ENCODE results near the gene DAPP1. TPM values are rescaled to one million over a fixed set of nuclear protein-coding genes. Genes with fewer than 3 reads are reported as not detected.
A peak's percentile ranks its signal among the peaks of the same experiment; 100 is the strongest.
"Not testable (repeated sequence)": the region's sequence is repeated elsewhere in the genome, so short reads cannot be mapped to it uniquely, and the experiment has no call there.

DAPP1 gene
- 209 TPM for total RNA-seq (2013)
- 100 to 1,000 TPM in 1 of 3 donors, 10 to 100 TPM in 2; 63.1 to 125 (median 87.2) TPM for polyA plus RNA-seq
- polyA minus RNA-seq: 93.8 and 116 TPM in 2 replicates
- 23.2 to 91.9 (median 61.0) reads per million in 11 experiments for total RNA-seq

DNA sequence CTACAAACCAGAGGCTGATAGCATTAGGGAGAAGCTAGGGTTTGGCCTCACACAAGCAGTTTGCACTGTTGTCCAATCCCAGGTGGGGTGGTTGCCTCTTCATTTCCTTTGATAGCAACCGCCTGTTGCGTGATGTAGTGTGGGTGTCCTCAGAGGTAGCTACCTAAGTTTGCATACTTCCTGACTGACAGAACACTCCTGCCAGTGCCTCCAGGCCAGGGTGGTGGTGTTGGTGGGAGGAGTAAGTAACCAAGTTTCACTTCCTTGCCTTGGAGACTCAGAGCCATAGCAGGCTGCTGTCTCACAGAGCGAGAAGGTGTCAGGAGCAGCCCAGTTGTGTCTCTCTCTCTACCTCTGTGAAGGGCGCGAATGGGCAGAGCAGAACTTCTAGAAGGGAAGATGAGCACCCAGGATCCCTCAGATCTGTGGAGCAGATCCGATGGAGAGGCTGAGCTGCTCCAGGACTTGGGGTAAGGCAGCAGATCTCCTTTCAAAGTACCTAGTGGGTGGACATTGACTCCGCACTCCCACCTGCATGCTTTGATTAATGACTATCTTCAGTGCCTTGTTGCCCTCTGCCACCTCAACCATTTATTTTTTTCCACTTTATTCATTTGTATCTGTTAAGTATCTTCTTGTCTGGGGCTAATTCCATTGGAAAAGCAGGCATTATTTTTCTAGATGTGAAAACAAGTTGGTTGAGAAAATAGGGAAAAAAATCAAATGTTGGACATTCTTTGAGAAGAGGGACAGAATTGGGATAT lies at the start of gene DAPP1:
TSS of gene DAPP1 (plus strand) at position 283 of the 764 bp plus-strand sequence. CDS start at position 370, 87 bp downstream.
- peak within 1 kb of the TSS; percentile 79 to 99 (median 90) for H3K4me3 ChIP-seq (replicated peaks in 1 of 3; ENCODE audit: low read depth in 2 of 3, low read length in 3 of 3)
- peak within 1 kb of the TSS; percentile 85 to 94 for H3K27ac ChIP-seq (ENCODE audit: low read depth in 1 of 2, low read length in 2 of 2)
- H3K9me3 ChIP-seq (replicated peaks in 1 of 2; ENCODE audit: control insufficient read depth in 1 of 2, insufficient read depth in 1 of 2, low read length in 2 of 2): no peaks in the 10 kb centered on the region
- no peaks in the 10 kb centered on the region for H3K36me3 ChIP-seq (replicated peaks in 1 of 2; ENCODE audit: control insufficient read depth in 1 of 2, insufficient read depth in 2 of 2, low read length in 2 of 2)
- Mint-ChIP-seq H3K4me1 (peaks cover 66% of the 10 kb centered on the region), H3K36me3 (peaks cover 9 to 12% of the 10 kb centered on the region in 2 donors), H3K27ac (peak within 1 kb of the TSS; percentile 94 to 99 (median 96)), H3K9me3 (no peaks in the 10 kb centered on the region), H3K27me3 (ENCODE audit: low read depth in 3 of 3) (no peaks in the 10 kb centered on the region), H3K4me3 (peak within 1 kb of the TSS; percentile 92 to 99)
- H3K4me1 ChIP-seq (ENCODE audit: control insufficient read depth in 1 of 2, insufficient read depth in 2 of 2, low read length in 2 of 2): peaks cover 66 to 72% of the 10 kb centered on the region in 2 donors
- peaks cover 36% of the 10 kb centered on the region for H4K20me1 ChIP-seq (ENCODE audit: insufficient read depth, low read length)
- intact Hi-C loops (cut with micrococcal nuclease): loop anchor here (2.0 to 10.0 kb wide), 6 partner anchors 40 to 254 kb away; partner anchors contain the start of genes DNAJB14 (in 1 of the 2) and TRMT10A (in 1 of the 2)
- peak; percentile 75 to 91 (median 84) for DNase-seq
- peak within 1 kb of the TSS; percentile 72 for H3K9ac ChIP-seq (ENCODE audit: insufficient read depth, low read length, poor library complexity, severe bottlenecking)
- WGBS (ENCODE audit: insufficient coverage): 0% methylated on average over 3 of the region's 7 CpGs
- no peaks in the 10 kb centered on the region for H3K27me3 ChIP-seq (ENCODE audit: control insufficient read depth in 2 of 2, insufficient read depth in 2 of 2, low read length in 2 of 2)
- peak within 1 kb of the TSS; percentile 88 for H3K4me2 ChIP-seq (replicated peaks; ENCODE audit: extremely low read depth, low read length, poor library complexity, severe bottlenecking)
- no peak for TF ChIP-seq CTCF (IDR thresholded peaks at IDR 0.05)
- H3K79me2 ChIP-seq (ENCODE audit: insufficient read depth, low read length): peaks cover 67% of the 10 kb centered on the region
- peak within 1 kb of the TSS; percentile 64 for H2AFZ ChIP-seq (ENCODE audit: insufficient read depth, low read depth, low read length, poor library complexity, severe bottlenecking)

GRCh38 chr4:99770842-99771241 lies 45.8 kb upstream of the DAPP1 start:
- H3K4me1 Mint-ChIP-seq; H3K27ac Mint-ChIP-seq; H3K4me2 ChIP-seq (replicated peaks; ENCODE audit: extremely low read depth, low read length, poor library complexity, severe bottlenecking); H3K79me2 ChIP-seq (ENCODE audit: insufficient read depth, low read length); H3K27me3 ChIP-seq (ENCODE audit: control insufficient read depth in 2 of 2, insufficient read depth in 2 of 2, low read length in 2 of 2); DNase-seq; H3K27me3 Mint-ChIP-seq (ENCODE audit: low read depth in 3 of 3); H3K4me3 Mint-ChIP-seq; H3K4me3 ChIP-seq (replicated peaks in 1 of 3; ENCODE audit: low read depth in 2 of 3, low read length in 3 of 3); H2AFZ ChIP-seq (ENCODE audit: insufficient read depth, low read depth, low read length, poor library complexity, severe bottlenecking); H3K9ac ChIP-seq (ENCODE audit: insufficient read depth, low read length, poor library complexity, severe bottlenecking); H3K36me3 Mint-ChIP-seq; H3K36me3 ChIP-seq (replicated peaks in 1 of 2; ENCODE audit: control insufficient read depth in 1 of 2, insufficient read depth in 2 of 2, low read length in 2 of 2); H3K27ac ChIP-seq (ENCODE audit: low read depth in 1 of 2, low read length in 2 of 2); H3K4me1 ChIP-seq (ENCODE audit: control insufficient read depth in 1 of 2, insufficient read depth in 2 of 2, low read length in 2 of 2); H4K20me1 ChIP-seq (ENCODE audit: insufficient read depth, low read length); intact Hi-C loops (cut with micrococcal nuclease): not testable (repeated sequence)
- WGBS (ENCODE audit: insufficient coverage): 90% methylated on average over 2 of the region's 7 CpGs
- peaks cover 17 to 40% (median 27%) of the 10 kb centered on the region in 7 donors for H3K9me3 Mint-ChIP-seq
- peaks cover 18 to 19% of the 10 kb centered on the region in 2 donors for H3K9me3 ChIP-seq (replicated peaks in 1 of 2; ENCODE audit: control insufficient read depth in 1 of 2, insufficient read depth in 1 of 2, low read length in 2 of 2)
